ENCODE data around the gene SNX20.

Gene SNX20

DNA sequence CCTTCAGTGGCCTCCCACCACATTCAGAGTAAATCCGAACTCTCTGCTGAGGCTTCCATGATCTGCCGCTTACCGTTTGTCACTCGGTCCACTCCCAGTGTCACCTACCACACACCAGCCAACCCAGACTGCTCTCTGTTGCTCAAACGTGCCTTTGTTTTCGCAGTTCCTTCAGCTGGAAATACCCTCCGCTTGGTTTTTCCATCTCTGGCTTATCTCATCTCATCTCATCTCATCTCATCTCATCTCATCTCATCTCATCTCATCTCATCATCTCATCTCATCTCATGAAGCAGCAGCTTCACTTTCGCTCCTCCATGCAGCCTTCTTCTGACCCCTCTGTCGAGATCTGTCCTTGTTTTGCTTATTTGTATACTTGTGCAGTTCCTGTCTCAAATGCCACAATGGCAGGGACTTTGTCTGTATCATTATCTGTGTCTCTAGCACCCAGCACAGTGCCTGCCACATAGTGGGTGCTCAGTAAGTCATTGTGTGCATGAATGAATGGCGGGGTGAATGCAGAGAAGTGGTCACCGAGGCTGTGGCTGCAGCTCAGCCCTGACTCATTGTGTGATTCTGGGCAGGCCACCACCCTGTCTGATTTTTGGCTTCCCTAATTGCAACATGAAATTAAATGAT, 3.8 kb upstream of the SNX20 start:
- ChIA-PET CTCF (interaction anchor here (1.0 to 16.8 kb wide), 6 partner anchors 9 to 121 kb away, joined by 3 to 289 read pairs (median 6); no protein-coding TSS in a partner anchor), POLR2A (interaction anchor here (0.6 kb wide), 1 partner anchor 109 kb away, joined by 4 read pairs; no protein-coding TSS in a partner anchor)
- DNase-seq (ENCODE audit: extremely low spot score): no peak
- TF ChIP-seq, protein P1, sequence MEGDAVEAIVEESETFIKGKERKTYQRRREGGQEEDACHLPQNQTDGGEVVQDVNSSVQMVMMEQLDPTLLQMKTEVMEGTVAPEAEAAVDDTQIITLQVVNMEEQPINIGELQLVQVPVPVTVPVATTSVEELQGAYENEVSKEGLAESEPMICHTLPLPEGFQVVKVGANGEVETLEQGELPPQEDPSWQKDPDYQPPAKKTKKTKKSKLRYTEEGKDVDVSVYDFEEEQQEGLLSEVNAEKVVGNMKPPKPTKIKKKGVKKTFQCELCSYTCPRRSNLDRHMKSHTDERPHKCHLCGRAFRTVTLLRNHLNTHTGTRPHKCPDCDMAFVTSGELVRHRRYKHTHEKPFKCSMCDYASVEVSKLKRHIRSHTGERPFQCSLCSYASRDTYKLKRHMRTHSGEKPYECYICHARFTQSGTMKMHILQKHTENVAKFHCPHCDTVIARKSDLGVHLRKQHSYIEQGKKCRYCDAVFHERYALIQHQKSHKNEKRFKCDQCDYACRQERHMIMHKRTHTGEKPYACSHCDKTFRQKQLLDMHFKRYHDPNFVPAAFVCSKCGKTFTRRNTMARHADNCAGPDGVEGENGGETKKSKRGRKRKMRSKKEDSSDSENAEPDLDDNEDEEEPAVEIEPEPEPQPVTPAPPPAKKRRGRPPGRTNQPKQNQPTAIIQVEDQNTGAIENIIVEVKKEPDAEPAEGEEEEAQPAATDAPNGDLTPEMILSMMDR (IDR thresholded peaks at IDR 0.05; ENCODE audit: control extremely low read depth, extremely low read depth, low read depth, missing control alignments): no peak

DNA sequence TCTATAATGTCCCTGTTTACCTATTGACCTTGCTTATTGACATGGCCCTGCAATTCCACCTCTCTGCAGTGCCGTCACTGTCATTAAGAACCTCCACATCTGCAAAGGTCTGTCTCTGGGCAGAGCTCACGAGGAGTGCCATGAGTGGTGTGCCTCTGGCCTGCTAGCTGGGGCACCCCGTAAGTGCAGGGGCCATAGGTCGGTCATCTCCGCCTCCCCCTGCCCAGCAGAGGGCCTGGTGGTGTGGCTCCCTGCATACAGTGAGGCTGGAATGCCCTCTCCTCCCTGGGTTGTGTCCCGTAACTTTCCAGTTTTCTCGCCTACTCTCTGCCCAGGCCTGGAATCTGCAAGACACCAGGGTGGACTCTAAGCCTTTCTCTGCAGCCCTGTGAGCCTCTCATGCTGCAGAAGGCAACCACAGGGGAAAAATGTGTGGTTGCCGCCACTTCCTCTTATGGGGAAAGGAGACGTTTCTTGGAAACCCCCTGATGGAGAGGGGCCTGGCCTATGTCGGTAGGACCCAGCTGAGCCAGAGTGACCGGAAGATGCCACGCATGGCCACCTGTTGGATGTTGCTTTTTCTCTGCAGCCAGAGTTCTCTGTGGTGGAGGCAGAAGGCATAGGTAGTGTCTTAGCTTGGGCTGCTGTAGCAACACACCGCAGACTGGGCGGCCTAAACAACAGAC, 2.7 kb upstream of the SNX20 start:
- TF ChIP-seq, protein P1 (IDR thresholded peaks at IDR 0.05; ENCODE audit: control extremely low read depth, extremely low read depth, low read depth, missing control alignments): no peak
- ChIA-PET POLR2A (no interaction called here), CTCF (interaction anchor here (0.7 to 16.8 kb wide), 5 partner anchors 8 to 123 kb away, joined by 3 to 289 read pairs (median 3); no protein-coding TSS in a partner anchor)
- DNase-seq (ENCODE audit: extremely low spot score): peak; percentile 77

DNA sequence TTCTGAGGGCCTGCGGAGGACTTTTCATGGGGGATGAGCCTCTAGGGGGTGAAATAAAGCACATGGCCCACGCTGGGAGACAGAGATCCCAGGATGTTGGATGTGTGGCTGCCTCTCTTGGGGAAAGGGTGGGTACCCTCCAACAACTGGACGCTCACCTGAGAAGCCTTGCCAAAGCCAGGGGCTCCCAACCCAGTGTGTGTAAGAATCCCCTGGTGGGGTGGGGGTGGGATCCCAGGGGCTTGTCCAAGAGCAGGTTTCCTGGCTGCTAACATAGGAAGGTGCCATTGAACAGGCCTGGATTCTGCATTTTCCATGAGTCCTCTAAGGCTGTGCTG, 587 bp downstream of the SNX20 start:
- POLR2A ChIA-PET: no interaction called here
- CTCF ChIA-PET: interaction anchor here (0.7 to 16.8 kb wide), 14 partner anchors 14 to 613 kb away, joined by 3 to 289 read pairs (median 3); no protein-coding TSS in a partner anchor
- DNase-seq (ENCODE audit: extremely low spot score): no peak
- TF ChIP-seq, protein P1 (IDR thresholded peaks at IDR 0.05; ENCODE audit: control extremely low read depth, extremely low read depth, low read depth, missing control alignments): no peak

DNA sequence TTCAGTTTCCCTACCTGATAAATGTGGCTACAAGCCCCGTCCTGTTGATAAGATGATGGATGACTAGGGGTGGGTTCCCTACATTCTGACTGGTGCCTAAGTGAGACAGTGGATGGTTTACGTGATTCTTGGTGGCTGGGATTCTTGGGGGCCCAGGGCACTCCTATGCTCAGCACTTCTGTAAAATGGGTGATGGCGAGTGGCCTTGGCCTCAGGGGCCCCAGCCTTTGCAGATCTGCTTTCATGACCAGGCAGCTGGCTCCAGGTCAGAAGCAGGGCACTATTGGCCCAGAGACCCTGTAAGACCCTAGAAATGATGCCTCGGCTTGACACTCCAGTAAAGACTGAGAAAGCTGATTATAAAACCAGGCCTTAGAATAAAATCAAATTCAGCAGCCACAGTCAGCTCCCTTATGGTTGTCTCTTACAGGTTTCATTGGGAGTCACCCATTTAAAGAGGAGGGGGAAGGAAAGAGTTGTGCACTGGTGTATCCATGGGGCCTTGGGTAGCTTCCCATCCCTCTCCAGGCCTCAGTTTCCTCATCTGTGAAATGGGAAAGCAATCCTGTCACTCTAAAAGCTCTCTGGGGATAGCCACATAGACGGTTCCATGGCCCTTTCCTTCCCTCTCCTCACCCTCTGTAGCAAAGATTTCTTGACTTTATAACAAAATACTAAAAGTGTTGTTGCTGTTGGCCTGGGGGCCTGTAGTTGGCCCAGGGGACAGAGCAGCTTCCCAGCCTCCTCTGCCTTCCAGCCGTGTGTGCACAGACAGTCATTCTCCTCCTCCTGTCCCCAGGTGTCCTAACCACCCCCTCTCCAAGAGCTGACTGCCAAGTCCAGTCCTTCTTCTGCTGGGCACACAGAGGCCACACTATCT, 1.2 kb downstream of the SNX20 start:
- no peak for DNase-seq (ENCODE audit: extremely low spot score)
- TF ChIP-seq, protein P1 (IDR thresholded peaks at IDR 0.05; ENCODE audit: control extremely low read depth, extremely low read depth, low read depth, missing control alignments): no peak
- ChIA-PET CTCF (interaction anchor here (0.7 to 16.8 kb wide), 8 partner anchors 13 to 612 kb away, joined by 3 to 289 read pairs (median 3); no protein-coding TSS in a partner anchor), POLR2A (no interaction called here)

- no peak for DNase-seq (ENCODE audit: extremely low spot score)
- TF ChIP-seq, protein P1 (IDR thresholded peaks at IDR 0.05; ENCODE audit: control extremely low read depth, extremely low read depth, low read depth, missing control alignments): no peak
- CTCF ChIA-PET: interaction anchor here (1.5 to 16.8 kb wide), 4 partner anchors 12 to 127 kb away, joined by 4 to 289 read pairs (median 21); no protein-coding TSS in a partner anchor
- POLR2A ChIA-PET: no interaction called here
Observed at GRCh38 chr16:50679266-50679665, 1.8 kb downstream of the SNX20 start.

DNA sequence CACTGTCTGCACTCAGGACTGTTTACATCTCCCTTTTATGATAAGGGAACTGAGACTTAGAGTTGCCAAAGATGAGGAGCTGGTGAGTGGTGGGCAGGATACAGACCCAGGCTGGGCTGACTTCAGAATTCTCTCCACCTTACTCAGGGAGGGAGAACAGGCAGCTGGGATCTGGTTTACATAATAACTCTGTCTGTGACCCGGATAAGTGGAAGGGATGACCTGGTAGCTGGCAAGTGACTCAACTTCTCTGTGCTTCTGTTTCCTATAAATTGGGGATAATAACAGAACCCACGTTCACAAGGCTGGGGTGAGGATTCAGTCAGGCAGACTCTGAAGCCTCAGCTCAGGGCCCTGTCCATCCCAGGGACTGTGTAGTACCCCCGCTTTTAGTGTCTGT, 2.6 kb downstream of the SNX20 start:
- CTCF ChIA-PET: interaction anchor here (0.6 to 16.8 kb wide), 11 partner anchors 12 to 653 kb away, joined by 3 to 289 read pairs (median 4); partner anchors contain the start of gene CNEP1R1
- DNase-seq (ENCODE audit: extremely low spot score): no peak
- TF ChIP-seq, protein P1 (IDR thresholded peaks at IDR 0.05; ENCODE audit: control extremely low read depth, extremely low read depth, low read depth, missing control alignments): no peak
- POLR2A ChIA-PET: no interaction called here

Data from GM10248 (cell line).